Measurements from ENCODE around the gene CRTAC1. TPM values are rescaled to one million over a fixed set of nuclear protein-coding genes. Genes with fewer than 3 reads are reported as not detected.

Gene CRTAC1
- polyA plus RNA-seq, 1 of the 3 experiments (the other 2 are of a cell fraction): 0.05 TPM

- TF ChIP-seq JUND (IDR thresholded peaks at IDR 0.05) (no peak), USF2 (IDR thresholded peaks at IDR 0.05; ENCODE audit: borderline replicate concordance, low read depth, low read length) (no peak), NRF1 (IDR thresholded peaks at IDR 0.05; ENCODE audit: low read depth, low read length) (no peak), RCOR1 (IDR thresholded peaks at IDR 0.05; ENCODE audit: low read length) (no peak), POLR2AphosphoS5 (IDR thresholded peaks at IDR 0.05; ENCODE audit: low read depth, low read length) (no peak), GATA2 (CRISPR knock-in tag; IDR thresholded peaks at IDR 0.05) (no peak), RFX5 (IDR thresholded peaks at IDR 0.05; ENCODE audit: low read length) (no peak), FOXJ3 (CRISPR knock-in tag; IDR thresholded peaks at IDR 0.05) (no peak), TAF1 (IDR thresholded peaks at IDR 0.05; ENCODE audit: borderline replicate concordance, low read depth, low read length) (no peak), TEAD4 (IDR thresholded peaks at IDR 0.05; ENCODE audit: borderline replicate concordance, insufficient read depth) (no peak), TCF12 (IDR thresholded peaks at IDR 0.05) (no peak), CHD2 (IDR thresholded peaks at IDR 0.05; ENCODE audit: low read length, partially characterized antibody) (no peak)
- TF ChIP-seq, protein P1, sequence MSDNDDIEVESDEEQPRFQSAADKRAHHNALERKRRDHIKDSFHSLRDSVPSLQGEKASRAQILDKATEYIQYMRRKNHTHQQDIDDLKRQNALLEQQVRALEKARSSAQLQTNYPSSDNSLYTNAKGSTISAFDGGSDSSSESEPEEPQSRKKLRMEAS (IDR thresholded peaks at IDR 0.05; ENCODE audit: low read depth): no peak
- TF ChIP-seq, protein P2, sequence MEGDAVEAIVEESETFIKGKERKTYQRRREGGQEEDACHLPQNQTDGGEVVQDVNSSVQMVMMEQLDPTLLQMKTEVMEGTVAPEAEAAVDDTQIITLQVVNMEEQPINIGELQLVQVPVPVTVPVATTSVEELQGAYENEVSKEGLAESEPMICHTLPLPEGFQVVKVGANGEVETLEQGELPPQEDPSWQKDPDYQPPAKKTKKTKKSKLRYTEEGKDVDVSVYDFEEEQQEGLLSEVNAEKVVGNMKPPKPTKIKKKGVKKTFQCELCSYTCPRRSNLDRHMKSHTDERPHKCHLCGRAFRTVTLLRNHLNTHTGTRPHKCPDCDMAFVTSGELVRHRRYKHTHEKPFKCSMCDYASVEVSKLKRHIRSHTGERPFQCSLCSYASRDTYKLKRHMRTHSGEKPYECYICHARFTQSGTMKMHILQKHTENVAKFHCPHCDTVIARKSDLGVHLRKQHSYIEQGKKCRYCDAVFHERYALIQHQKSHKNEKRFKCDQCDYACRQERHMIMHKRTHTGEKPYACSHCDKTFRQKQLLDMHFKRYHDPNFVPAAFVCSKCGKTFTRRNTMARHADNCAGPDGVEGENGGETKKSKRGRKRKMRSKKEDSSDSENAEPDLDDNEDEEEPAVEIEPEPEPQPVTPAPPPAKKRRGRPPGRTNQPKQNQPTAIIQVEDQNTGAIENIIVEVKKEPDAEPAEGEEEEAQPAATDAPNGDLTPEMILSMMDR (IDR thresholded peaks at IDR 0.05): no peak
- TF ChIP-seq, protein P3, sequence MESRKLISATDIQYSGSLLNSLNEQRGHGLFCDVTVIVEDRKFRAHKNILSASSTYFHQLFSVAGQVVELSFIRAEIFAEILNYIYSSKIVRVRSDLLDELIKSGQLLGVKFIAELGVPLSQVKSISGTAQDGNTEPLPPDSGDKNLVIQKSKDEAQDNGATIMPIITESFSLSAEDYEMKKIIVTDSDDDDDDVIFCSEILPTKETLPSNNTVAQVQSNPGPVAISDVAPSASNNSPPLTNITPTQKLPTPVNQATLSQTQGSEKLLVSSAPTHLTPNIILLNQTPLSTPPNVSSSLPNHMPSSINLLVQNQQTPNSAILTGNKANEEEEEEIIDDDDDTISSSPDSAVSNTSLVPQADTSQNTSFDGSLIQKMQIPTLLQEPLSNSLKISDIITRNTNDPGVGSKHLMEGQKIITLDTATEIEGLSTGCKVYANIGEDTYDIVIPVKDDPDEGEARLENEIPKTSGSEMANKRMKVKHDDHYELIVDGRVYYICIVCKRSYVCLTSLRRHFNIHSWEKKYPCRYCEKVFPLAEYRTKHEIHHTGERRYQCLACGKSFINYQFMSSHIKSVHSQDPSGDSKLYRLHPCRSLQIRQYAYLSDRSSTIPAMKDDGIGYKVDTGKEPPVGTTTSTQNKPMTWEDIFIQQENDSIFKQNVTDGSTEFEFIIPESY (IDR thresholded peaks at IDR 0.05; ENCODE audit: borderline replicate concordance, low read depth): no peak
- TF ChIP-seq, protein P4, sequence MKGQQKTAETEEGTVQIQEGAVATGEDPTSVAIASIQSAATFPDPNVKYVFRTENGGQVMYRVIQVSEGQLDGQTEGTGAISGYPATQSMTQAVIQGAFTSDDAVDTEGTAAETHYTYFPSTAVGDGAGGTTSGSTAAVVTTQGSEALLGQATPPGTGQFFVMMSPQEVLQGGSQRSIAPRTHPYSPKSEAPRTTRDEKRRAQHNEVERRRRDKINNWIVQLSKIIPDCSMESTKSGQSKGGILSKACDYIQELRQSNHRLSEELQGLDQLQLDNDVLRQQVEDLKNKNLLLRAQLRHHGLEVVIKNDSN (IDR thresholded peaks at IDR 0.05; ENCODE audit: borderline replicate concordance, low read depth): no peak
- TF ChIP-seq, protein P5, sequence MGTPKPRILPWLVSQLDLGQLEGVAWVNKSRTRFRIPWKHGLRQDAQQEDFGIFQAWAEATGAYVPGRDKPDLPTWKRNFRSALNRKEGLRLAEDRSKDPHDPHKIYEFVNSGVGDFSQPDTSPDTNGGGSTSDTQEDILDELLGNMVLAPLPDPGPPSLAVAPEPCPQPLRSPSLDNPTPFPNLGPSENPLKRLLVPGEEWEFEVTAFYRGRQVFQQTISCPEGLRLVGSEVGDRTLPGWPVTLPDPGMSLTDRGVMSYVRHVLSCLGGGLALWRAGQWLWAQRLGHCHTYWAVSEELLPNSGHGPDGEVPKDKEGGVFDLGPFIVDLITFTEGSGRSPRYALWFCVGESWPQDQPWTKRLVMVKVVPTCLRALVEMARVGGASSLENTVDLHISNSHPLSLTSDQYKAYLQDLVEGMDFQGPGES (IDR thresholded peaks at IDR 0.05; ENCODE audit: low read depth, low read length): no peak
- CTCF ChIA-PET: interaction anchor here (1.1 to 2.2 kb wide), 3 partner anchors 10 to 148 kb away, joined by 3 to 5 read pairs (median 4); no protein-coding TSS in a partner anchor
- no peaks in the 10 kb centered on the region for H4K20me1 ChIP-seq (ENCODE audit: insufficient read depth)
Observed at GRCh38 chr10:97892939-97893338, 137.5 kb downstream of the CRTAC1 start.

More at GRCh38 chr10:97892939-97893338, 137.5 kb downstream of the CRTAC1 start:
- H3K4me3 ChIP-seq (ENCODE audit: low read depth in 2 of 2, low read length in 1 of 2): no peak overlapping the region
- H3K9me2 ChIP-seq: no peaks in the 10 kb centered on the region
- no peak overlapping the region for H3K27ac ChIP-seq (ENCODE audit: low read depth in 2 of 2, low read length in 1 of 2)
- no peaks in the 10 kb centered on the region for H3K9me3 ChIP-seq
- POLR2A ChIA-PET: no interaction called here
- no peak overlapping the region for H2AFZ ChIP-seq (ENCODE audit: low read depth)
- peaks cover 15% of the 10 kb centered on the region; the same call in 1 of the 2 replicates for H3K27me3 ChIP-seq (ENCODE audit: insufficient read depth)
- no peaks in the 10 kb centered on the region for H3K79me2 ChIP-seq (ENCODE audit: insufficient read depth)
- peaks cover 5 to 17% of the 10 kb centered on the region in 2 experiments; a peak in 2 of 4 replicates for H3K4me1 ChIP-seq (ENCODE audit: control insufficient read depth in 1 of 2, insufficient read depth in 2 of 2, low read depth in 1 of 2, low read length in 1 of 2)
- no peak overlapping the region for H3K9ac ChIP-seq
- DNase-seq: no peak
- WGBS (ENCODE audit: low lambda C conversion rate): 62% methylated on average over 2 of the region's 2 CpGs
- peaks cover 2% of the 10 kb centered on the region for H3F3A ChIP-seq (replicated peaks; ENCODE audit: insufficient read depth)
- H3K4me2 ChIP-seq: no peak overlapping the region
- H3K36me3 ChIP-seq (replicated peaks in 1 of 2; ENCODE audit: control insufficient read depth in 1 of 2, insufficient read depth in 2 of 2, low read length in 1 of 2): no peaks in the 10 kb centered on the region
